Peyer's patch (tissue), 4 donors: Measurements from ENCODE around the gene DCAF11.

Experiments used
- POLR2A ChIP-seq, 2 donors: fragments of 450-650 bp; IDR thresholded peaks; one replicate each; pipeline ENCODE4 v1.5.1; 2017; ENCODE audit warnings: antibody characterized with exemption in 2 of 2, mild to moderate bottlenecking in 2 of 2, moderate library complexity in 2 of 2
- TF ChIP-seq, protein P1 (sequence below), 6 experiments: fragments of 450-650 bp in 4 of 6; fragments of 200-600 bp in 2 of 6; sonication (generic) in 1 of 6; IDR thresholded peaks; one replicate each; pipeline ENCODE4 v1.5.1; 2017 to 2019; ENCODE audit warnings: antibody characterized with exemption in 6 of 6, mild to moderate bottlenecking in 3 of 6, moderate library complexity in 1 of 6

DNA sequence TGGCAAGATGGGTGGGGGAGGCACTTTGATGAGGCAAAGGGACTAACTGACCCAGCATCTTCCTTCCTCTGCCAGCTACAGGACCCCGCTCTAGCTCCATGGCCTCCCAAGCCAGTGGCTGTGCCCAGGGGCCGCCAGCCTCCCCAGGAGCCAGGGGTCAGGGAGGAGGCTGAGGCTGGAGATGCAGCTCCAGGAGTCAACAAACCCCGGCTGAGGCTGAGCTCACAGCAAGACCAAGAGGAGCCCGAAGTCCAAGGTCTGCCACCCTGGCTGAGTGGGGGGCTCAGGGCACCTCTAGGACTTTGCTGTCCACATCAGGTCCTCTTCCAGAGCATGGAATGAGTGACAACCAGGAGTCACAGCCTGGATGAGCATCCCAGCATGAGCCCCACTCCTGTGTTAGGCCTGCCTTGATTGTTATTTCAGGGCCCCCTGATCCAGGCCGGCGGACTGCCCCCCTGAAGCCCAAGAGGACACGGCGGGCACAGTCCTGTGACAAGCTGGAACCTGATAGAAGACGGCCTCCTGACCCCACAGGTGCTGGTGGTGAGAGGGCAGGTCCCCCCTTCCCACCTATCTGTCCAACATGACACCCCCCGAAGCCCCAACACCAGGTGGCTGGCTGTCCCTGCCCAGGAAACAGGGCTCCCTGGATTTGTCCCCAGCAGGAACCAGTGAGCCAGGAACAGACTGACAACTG is 45.7 kb upstream of the DCAF11 start:
- no peak for TF ChIP-seq POLR2A (IDR thresholded peaks at IDR 0.05)
- TF ChIP-seq, protein P1, sequence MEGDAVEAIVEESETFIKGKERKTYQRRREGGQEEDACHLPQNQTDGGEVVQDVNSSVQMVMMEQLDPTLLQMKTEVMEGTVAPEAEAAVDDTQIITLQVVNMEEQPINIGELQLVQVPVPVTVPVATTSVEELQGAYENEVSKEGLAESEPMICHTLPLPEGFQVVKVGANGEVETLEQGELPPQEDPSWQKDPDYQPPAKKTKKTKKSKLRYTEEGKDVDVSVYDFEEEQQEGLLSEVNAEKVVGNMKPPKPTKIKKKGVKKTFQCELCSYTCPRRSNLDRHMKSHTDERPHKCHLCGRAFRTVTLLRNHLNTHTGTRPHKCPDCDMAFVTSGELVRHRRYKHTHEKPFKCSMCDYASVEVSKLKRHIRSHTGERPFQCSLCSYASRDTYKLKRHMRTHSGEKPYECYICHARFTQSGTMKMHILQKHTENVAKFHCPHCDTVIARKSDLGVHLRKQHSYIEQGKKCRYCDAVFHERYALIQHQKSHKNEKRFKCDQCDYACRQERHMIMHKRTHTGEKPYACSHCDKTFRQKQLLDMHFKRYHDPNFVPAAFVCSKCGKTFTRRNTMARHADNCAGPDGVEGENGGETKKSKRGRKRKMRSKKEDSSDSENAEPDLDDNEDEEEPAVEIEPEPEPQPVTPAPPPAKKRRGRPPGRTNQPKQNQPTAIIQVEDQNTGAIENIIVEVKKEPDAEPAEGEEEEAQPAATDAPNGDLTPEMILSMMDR (IDR thresholded peaks at IDR 0.05) = no peak
